HepG2 (cell line): ENCODE data around the gene HSP90AB1. TPM values are rescaled to one million over a fixed set of nuclear protein-coding genes. Genes with fewer than 3 reads are reported as not detected.

ENCODE experiments used
- FOXP4 ChIP-seq: sonication (generic); formaldehyde crosslinking; IDR thresholded peaks from 2 replicates; pipeline ENCODE4 v1.4.0; 2020; ENCODE audit warnings: missing genetic modification reagents
- GFI1 ChIP-seq: sonication (generic); formaldehyde crosslinking; IDR thresholded peaks from 2 replicates; pipeline ENCODE4 v1.5.0; 2020; ENCODE audit warnings: missing genetic modification reagents, mild to moderate bottlenecking, borderline replicate concordance
- HDAC2 ChIP-seq: sonication (generic); formaldehyde crosslinking; IDR thresholded peaks from 2 replicates; pipeline ENCODE4 v1.4.0; 2020; ENCODE audit warnings: missing genetic modification reagents
- HHEX ChIP-seq: IDR thresholded peaks from 2 replicates; pipeline ENCODE4 v1.6.1; 2016; ENCODE audit warnings: control low read depth
- HOXA7 ChIP-seq: sonication (generic); formaldehyde crosslinking; IDR thresholded peaks from 2 replicates; pipeline ENCODE4 v1.8.1; 2022; ENCODE audit warnings: mild to moderate bottlenecking, missing genetic modification reagents, moderate library complexity
- NR2F2 ChIP-seq: IDR thresholded peaks from 2 replicates; pipeline ENCODE4 v1.6.1; 2012; ENCODE audit warnings: low read depth, inconsistent platforms, borderline replicate concordance
- ONECUT2 ChIP-seq: sonication (generic); formaldehyde crosslinking; IDR thresholded peaks from 2 replicates; pipeline ENCODE4 v1.4.0; 2020; ENCODE audit warnings: missing genetic modification reagents
- POGZ ChIP-seq: sonication (generic); formaldehyde crosslinking; IDR thresholded peaks from 2 replicates; pipeline ENCODE4 v1.4.0; 2020; ENCODE audit warnings: mild to moderate bottlenecking, missing genetic modification reagents
- PTBP1 ChIP-seq: fragments of 200-400 bp; formaldehyde crosslinking; IDR thresholded peaks from 2 replicates; pipeline ENCODE4 v1.6.1; 2018; ENCODE audit warnings: low read length, low read depth; ENCODE audit not compliant: poor library complexity, severe bottlenecking
- SMAD9 ChIP-seq: sonication (generic); formaldehyde crosslinking; IDR thresholded peaks from 2 replicates; pipeline ENCODE4 v1.5.1; 2020; ENCODE audit warnings: mild to moderate bottlenecking, missing genetic modification reagents
- THAP9 ChIP-seq: sonication (generic); formaldehyde crosslinking; IDR thresholded peaks from 2 replicates; pipeline ENCODE4; 2020; ENCODE audit warnings: missing genetic modification reagents, mild to moderate bottlenecking, borderline replicate concordance
- ZHX1 ChIP-seq: sonication (generic); formaldehyde crosslinking; IDR thresholded peaks from 2 replicates; pipeline ENCODE4 v1.8.1; 2022; ENCODE audit warnings: low read depth, mild to moderate bottlenecking, missing genetic modification reagents
- ZKSCAN5 ChIP-seq: sonication (generic); formaldehyde crosslinking; IDR thresholded peaks from 2 replicates; pipeline ENCODE4 v1.5.1; 2020; ENCODE audit warnings: mild to moderate bottlenecking, missing genetic modification reagents
- ZNF274 ChIP-seq: sonication (generic); formaldehyde crosslinking; IDR thresholded peaks from 2 replicates; pipeline ENCODE4 v1.5.1; 2020; ENCODE audit warnings: mild to moderate bottlenecking, missing genetic modification reagents
- ZNF383 ChIP-seq: sonication (generic); formaldehyde crosslinking; IDR thresholded peaks from 2 replicates; pipeline ENCODE4 v1.4.0; 2020; ENCODE audit warnings: missing genetic modification reagents, mild to moderate bottlenecking, borderline replicate concordance
- ZNF441 ChIP-seq: sonication (generic); formaldehyde crosslinking; IDR thresholded peaks from 2 replicates; pipeline ENCODE4 v1.7.0; 2021; ENCODE audit warnings: missing genetic modification reagents, borderline replicate concordance
- polyA plus RNA-seq, 8 experiments: library from polyadenylated mRNA; depleted of rRNA in 3 of 8; stranded (reverse) in 7 of 8; unstranded in 1 of 8; fragments of >200 nt; fragmentation: Illumina TruSeq in 4 of 8; extraction: Trizol in 4 of 8; gene quantifications; 2 replicates each; pipeline versions ENCODE4 v1.2.1 to v1.2.3, GENCODE V29; 2011 to 2016; ENCODE audit warnings: low read depth in 4 of 8, missing spikeins in 1 of 8, mixed read lengths in 1 of 8; ENCODE audit not compliant: insufficient read depth in 1 of 8
- total RNA-seq, 5 experiments: library from RNA; depleted of rRNA; stranded (reverse); fragments of >200 nt; fragmentation: Illumina TruSeq; extraction: Trizol; gene quantifications; 2 replicates each; pipeline ENCODE4 v1.2.3, GENCODE V29; 2016; ENCODE audit warnings: low read depth in 1 of 5
- TF ChIP-seq, protein P1 (sequence below): sonication (generic); formaldehyde crosslinking; IDR thresholded peaks from 2 replicates; pipeline ENCODE4 v1.5.0; 2020; ENCODE audit warnings: mild to moderate bottlenecking, low read depth, missing genetic modification reagents, borderline replicate concordance
- TF ChIP-seq, protein P2 (sequence below): sonication (generic); formaldehyde crosslinking; IDR thresholded peaks from 2 replicates; pipeline ENCODE4 v1.5.0; 2020; ENCODE audit warnings: mild to moderate bottlenecking, missing genetic modification reagents

HSP90AB1 gene
- total and polyA plus RNA-seq, 2 of the 13 experiments (the other 11 are each of a cell fraction or from before 2014, with no cell fraction given): 1,325 to 1,472 TPM

DNA sequence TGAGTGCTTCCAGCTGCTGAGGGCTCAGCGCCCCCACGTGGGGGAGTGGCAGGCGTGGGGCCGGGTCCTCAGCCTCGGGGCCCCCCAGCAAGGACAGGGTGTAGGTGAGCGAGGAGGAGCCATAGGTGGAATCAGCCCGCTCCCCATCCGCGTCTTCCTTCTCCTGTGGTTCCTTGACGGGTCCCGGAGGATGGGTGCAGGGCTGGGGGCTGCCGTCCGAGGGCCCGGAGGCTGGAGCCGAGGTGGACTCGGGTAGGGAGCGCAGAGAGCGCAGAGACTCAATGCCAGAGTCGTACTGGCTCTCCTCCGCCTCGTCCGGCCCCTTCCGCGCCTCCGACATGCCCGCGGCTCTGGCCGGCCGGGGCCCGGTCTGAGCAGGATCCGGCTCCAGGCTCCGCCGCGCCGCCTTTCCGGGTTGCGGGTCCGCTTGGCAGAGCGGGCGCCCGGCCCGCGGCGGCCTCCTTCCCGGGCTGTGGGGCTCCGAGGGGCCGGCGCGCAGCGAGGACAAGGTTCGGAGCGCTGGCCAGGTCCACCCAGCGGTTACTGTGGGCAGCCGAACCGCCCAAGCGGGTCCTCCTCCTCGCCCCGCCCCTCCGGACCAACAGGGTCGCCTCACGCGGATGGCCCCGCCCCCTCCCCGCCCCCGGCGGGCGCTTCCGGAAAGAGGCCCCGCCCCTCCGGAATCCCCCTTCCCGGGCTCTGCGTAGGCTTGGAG is 18.3 kb downstream of the HSP90AB1 start, which contains the start of gene NFKBIE (continued):
- TF ChIP-seq ZNF383 (no peak), ZNF441 (CRISPR knock-in tag) (peak; percentile 85), SMAD9 (0 out of 2 replicates have a peak, but pooled peaks have one; percentile 84), HDAC2 (CRISPR knock-in tag) (peak; percentile 62), FOXP4 (no peak), HHEX (no peak), HOXA7 (CRISPR knock-in tag) (no peak), ONECUT2 (CRISPR knock-in tag) (no peak), ZHX1 (no peak), GFI1 (peak; percentile 70; the same call in 1 of the 2 replicates), ZNF274 (CRISPR knock-in tag) (peak; percentile 62), POGZ (CRISPR knock-in tag) (no peak), THAP9 (peak; percentile 30; the same call in 1 of the 2 replicates), PTBP1 (no peak), NR2F2 (no peak; the same call in 1 of the 2 replicates), ZKSCAN5 (CRISPR knock-in tag) (no peak)
- TF ChIP-seq, protein P1, sequence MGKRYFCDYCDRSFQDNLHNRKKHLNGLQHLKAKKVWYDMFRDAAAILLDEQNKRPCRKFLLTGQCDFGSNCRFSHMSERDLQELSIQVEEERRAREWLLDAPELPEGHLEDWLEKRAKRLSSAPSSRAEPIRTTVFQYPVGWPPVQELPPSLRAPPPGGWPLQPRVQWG (CRISPR knock-in tag): no peak
- TF ChIP-seq, protein P2, sequence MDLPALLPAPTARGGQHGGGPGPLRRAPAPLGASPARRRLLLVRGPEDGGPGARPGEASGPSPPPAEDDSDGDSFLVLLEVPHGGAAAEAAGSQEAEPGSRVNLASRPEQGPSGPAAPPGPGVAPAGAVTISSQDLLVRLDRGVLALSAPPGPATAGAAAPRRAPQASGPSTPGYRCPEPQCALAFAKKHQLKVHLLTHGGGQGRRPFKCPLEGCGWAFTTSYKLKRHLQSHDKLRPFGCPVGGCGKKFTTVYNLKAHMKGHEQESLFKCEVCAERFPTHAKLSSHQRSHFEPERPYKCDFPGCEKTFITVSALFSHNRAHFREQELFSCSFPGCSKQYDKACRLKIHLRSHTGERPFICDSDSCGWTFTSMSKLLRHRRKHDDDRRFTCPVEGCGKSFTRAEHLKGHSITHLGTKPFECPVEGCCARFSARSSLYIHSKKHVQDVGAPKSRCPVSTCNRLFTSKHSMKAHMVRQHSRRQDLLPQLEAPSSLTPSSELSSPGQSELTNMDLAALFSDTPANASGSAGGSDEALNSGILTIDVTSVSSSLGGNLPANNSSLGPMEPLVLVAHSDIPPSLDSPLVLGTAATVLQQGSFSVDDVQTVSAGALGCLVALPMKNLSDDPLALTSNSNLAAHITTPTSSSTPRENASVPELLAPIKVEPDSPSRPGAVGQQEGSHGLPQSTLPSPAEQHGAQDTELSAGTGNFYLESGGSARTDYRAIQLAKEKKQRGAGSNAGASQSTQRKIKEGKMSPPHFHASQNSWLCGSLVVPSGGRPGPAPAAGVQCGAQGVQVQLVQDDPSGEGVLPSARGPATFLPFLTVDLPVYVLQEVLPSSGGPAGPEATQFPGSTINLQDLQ (CRISPR knock-in tag): peak; percentile 84; the same call in 1 of the 2 replicates
